Stimulated activated CD8-positive, alpha-beta memory T cell treated with anti-CD3 and anti-CD28 coated beads, Interleukin-12 subunit alpha, Interleukin-12 subunit beta, amount 100 ng/mL, for 4 hours (primary cell): ENCODE results near the gene PTH2.

Source experiments
- DNase-seq: peaks from one replicate; pipeline ENCODE4 v3.0.0-alpha.2; 2020; ENCODE audit warnings: low read depth

PTH2 gene

GRCh38 chr19:49409441-49410029 lies 13.7 kb downstream of the PTH2 start:
- no peak for DNase-seq

GRCh38 chr19:49408816-49409440 lies 14.3 kb downstream of the PTH2 start:
- DNase-seq: no peak

GRCh38 chr19:49407482-49408015 lies 15.7 kb downstream of the PTH2 start:
- DNase-seq: no peak

- no peak for DNase-seq
Observed at GRCh38 chr19:49407079-49407478, 16.2 kb downstream of the PTH2 start.

- no peak for DNase-seq
Observed at GRCh38 chr19:49403404-49404187, 19.6 kb downstream of the PTH2 start.

GRCh38 chr19:49400029-49400428 lies 23.2 kb downstream of the PTH2 start:
- DNase-seq: no peak

GRCh38 chr19:49398931-49399330 lies 24.3 kb downstream of the PTH2 start:
- no peak for DNase-seq

GRCh38 chr19:49398001-49398615 lies 25.1 kb downstream of the PTH2 start:
- DNase-seq: no peak

GRCh38 chr19:49396738-49397505 lies 26.3 kb downstream of the PTH2 start:
- DNase-seq: no peak

GRCh38 chr19:49395581-49396407 lies 27.4 kb downstream of the PTH2 start:
- DNase-seq: no peak

GRCh38 chr19:49393881-49394280 lies 29.4 kb downstream of the PTH2 start:
- no peak for DNase-seq

- peak; percentile 50 for DNase-seq
Observed at GRCh38 chr19:49391581-49392399, 31.5 kb downstream of the PTH2 start.

GRCh38 chr19:49390929-49391359 lies 32.3 kb downstream of the PTH2 start:
- no peak for DNase-seq

GRCh38 chr19:49390131-49390928 lies 32.9 kb downstream of the PTH2 start:
- no peak for DNase-seq

- DNase-seq: no peak
Observed at GRCh38 chr19:49389406-49389805, 33.8 kb downstream of the PTH2 start.

GRCh38 chr19:49387936-49388372 lies 35.3 kb downstream of the PTH2 start, which contains the start of gene KASH5:
Gene KASH5 (plus strand): TSS chr19:49388249. CDS start chr19:49390884, 2,635 bp downstream.
- peak; percentile 69 for DNase-seq

- no peak for DNase-seq
Observed at GRCh38 chr19:49383599-49383998, 39.6 kb downstream of the PTH2 start.

GRCh38 chr19:49382639-49383038 lies 40.6 kb downstream of the PTH2 start:
- DNase-seq: no peak

- DNase-seq: no peak
Observed at GRCh38 chr19:49380391-49380790, 42.9 kb downstream of the PTH2 start.
